Heart left ventricle (tissue), 16 donors: ENCODE results near the gene DGKG. TPM values are rescaled to one million over a fixed set of nuclear protein-coding genes. Genes with fewer than 3 reads are reported as not detected.

Experiments used
- ATAC-seq, 4 donors: fragments of 200-7000 bp; cut with Tn5 transposase; one replicate each; pipeline ENCODE4 v1.9.1; 2020 to 2022; ENCODE audit warnings: moderate library complexity in 4 of 4, mild to moderate bottlenecking in 3 of 4, moderate number of reproducible peaks in 1 of 4
- DNase-seq, 5 donors: peaks; one replicate each; pipeline ENCODE4 v3.0.0-alpha.2; 2020
- H3K27ac ChIP-seq, 12 donors: fragments of 200-600 bp; sonication (generic) in 4 of 12; one replicate each; pipeline versions ENCODE4 v1.5.0 to v1.8.0; 2016 to 2022; ENCODE audit warnings: mild to moderate bottlenecking in 2 of 12
- H3K27me3 ChIP-seq, 9 donors: fragments of 200-600 bp; sonication (generic) in 2 of 9; one replicate each; pipeline versions ENCODE4 v1.5.1 to v1.8.0; 2016 to 2022; ENCODE audit warnings: mild to moderate bottlenecking in 3 of 9
- H3K36me3 ChIP-seq, 9 donors: fragments of 200-600 bp; sonication (generic) in 2 of 9; one replicate each; pipeline versions ENCODE4 v1.5.0 to v1.8.0; 2018 to 2022; ENCODE audit warnings: mild to moderate bottlenecking in 2 of 9
- H3K4me1 ChIP-seq, 12 donors: fragments of 200-600 bp; sonication (generic) in 4 of 12; one replicate each; pipeline versions ENCODE4 v1.5.0 to v1.8.0; 2016 to 2022; ENCODE audit warnings: mild to moderate bottlenecking in 3 of 12
- H3K4me3 ChIP-seq, 12 donors: fragments of 200-600 bp; sonication (generic) in 4 of 12; one replicate each; pipeline versions ENCODE4 v1.5.0 to v1.8.0; 2017 to 2022; ENCODE audit warnings: mild to moderate bottlenecking in 9 of 12, moderate library complexity in 4 of 12
- H3K9me3 ChIP-seq, 12 donors: fragments of 200-600 bp; sonication (generic) in 4 of 12; one replicate each; pipeline versions ENCODE4 v1.5.0 to v1.8.0; 2016 to 2022; ENCODE audit warnings: mild to moderate bottlenecking in 1 of 12
- POLR2A ChIP-seq, 2 donors: fragments of 450-650 bp; IDR thresholded peaks; one replicate each; pipeline ENCODE4 v1.6.1; 2017; ENCODE audit warnings: antibody characterized with exemption in 2 of 2, mild to moderate bottlenecking in 2 of 2, moderate library complexity in 2 of 2
- WGBS, 4 donors: extraction: QIAGEN DNeasy Blood & Tissue Kit in 2 of 4; methylation state at CpG; one replicate each; pipeline versions ENCODE4 v1.1.5 to v1.1.7; 2013 to 2018; 5-methylcytosine and 5-hydroxymethylcytosine counted together
- intact Hi-C, 10 donors: fragments of 100-400 bp; cut with DNase I; formaldehyde crosslinking; loops; one replicate each; pipeline versions ENCODE4 v1.11.1 to v1.14.2; 2022
- polyA plus RNA-seq, 2 donors: library from polyadenylated mRNA; stranded (reverse); fragments of 200-250 nt; gene quantifications; one replicate each; pipeline ENCODE4 v1.2.3, GENCODE V29; 2013
- total RNA-seq, 9 donors: library from RNA; depleted of rRNA in 2 of 9; stranded (reverse); fragments of >200 nt in 2 of 9; fragmentation: NEBNext Ultra II Directional in 3 of 9; extraction: Animal tissue kit (Norgen Biotek cat#: 25700) in 3 of 9; gene quantifications; one replicate each; pipeline versions ENCODE4 v1.1.0 to v1.2.4, GENCODE V29; 2016 to 2023
- TF ChIP-seq, protein P1 (sequence below), 12 donors: fragments of 200-600 bp; sonication (generic) in 4 of 12; IDR thresholded peaks; one replicate each; pipeline versions ENCODE4 v1.5.0 to v1.8.0; 2018 to 2022; ENCODE audit warnings: antibody characterized with exemption in 12 of 12, mild to moderate bottlenecking in 5 of 12
- donor health status: ischemic (EF 13 %, LVEDD 7.1; RV severe dilation, severe dysfunction).
- donor health status: healthy with polysubstance abuse.
- donor health status: DM: no; HTN: yes; CAD: no.
- donor health status: DM: no; HTN: no; CAD: no.
- donor health status: ischemic (EF 25% LVEDD 6.9; RV normal size, moderate dysfunction).
- donor health status: ischemic (EF 25% LVEDD 5.7; RV mildly dilated, moderate dysfunction).
- donor health status: healthy.
- donor health status: DM: yes; HTN: yes; CAD: no.
- donor health status: ischemic (EF 35%, LVEDD 5.7; RV mildly dilated, moderate dysfunction).
- donor health status: nonischemic (EF 11% LVEDD 7.7; RV severe dilation, severe dysfunction).
- donor health status: DM: yes; HTN: yes; CAD: no.
- donor health status: PGD.
- donor health status: ischemic (EF 29% LVEDD 5.4; RV normal size, mild dysfunction).
- donor health status: nonischemic (EF 23%, LVEDD 6.1; RV moderate dilation, normal function).

The DGKG gene
- total and polyA plus RNA-seq, 11 donors: 9.0 to 59.3 (median 32.0) TPM

DNA sequence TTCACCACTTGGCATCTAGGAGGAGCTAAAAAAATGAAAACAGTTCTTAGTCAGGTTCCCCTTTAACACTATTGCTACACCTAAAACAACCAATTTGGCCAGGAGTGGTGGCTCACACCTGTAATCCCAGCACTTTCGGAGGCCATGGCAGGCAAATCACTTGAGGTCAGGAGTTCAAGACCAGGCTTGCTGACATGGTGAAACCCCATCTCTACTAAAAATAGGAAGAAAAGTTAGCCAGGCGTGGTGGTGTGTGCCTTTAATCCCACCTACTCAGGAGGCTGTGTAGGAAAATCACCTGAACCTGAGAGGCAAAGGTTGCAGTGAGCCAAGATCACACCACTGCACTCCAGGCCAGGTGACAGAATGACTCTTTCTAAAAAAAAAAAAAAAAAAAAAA is 124.1 kb downstream of the DGKG start:
- no peaks in the 10 kb centered on the region for H3K9me3 ChIP-seq
- no peak for ATAC-seq
- H3K4me3 ChIP-seq: no peak overlapping the region
- peaks cover 0 to 59% (median 25%) of the 10 kb centered on the region in 12 donors for H3K4me1 ChIP-seq
- TF ChIP-seq, protein P1, sequence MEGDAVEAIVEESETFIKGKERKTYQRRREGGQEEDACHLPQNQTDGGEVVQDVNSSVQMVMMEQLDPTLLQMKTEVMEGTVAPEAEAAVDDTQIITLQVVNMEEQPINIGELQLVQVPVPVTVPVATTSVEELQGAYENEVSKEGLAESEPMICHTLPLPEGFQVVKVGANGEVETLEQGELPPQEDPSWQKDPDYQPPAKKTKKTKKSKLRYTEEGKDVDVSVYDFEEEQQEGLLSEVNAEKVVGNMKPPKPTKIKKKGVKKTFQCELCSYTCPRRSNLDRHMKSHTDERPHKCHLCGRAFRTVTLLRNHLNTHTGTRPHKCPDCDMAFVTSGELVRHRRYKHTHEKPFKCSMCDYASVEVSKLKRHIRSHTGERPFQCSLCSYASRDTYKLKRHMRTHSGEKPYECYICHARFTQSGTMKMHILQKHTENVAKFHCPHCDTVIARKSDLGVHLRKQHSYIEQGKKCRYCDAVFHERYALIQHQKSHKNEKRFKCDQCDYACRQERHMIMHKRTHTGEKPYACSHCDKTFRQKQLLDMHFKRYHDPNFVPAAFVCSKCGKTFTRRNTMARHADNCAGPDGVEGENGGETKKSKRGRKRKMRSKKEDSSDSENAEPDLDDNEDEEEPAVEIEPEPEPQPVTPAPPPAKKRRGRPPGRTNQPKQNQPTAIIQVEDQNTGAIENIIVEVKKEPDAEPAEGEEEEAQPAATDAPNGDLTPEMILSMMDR (IDR thresholded peaks at IDR 0.05): no peak
- TF ChIP-seq POLR2A (IDR thresholded peaks at IDR 0.05): no peak
- WGBS, 4 donors: 82 to 94% (median 91%) methylated on average over 2 of the region's 2 CpGs
- H3K27ac ChIP-seq: peak overlapping the region in 3 of 12 donors; percentile 69 to 77 (median 75)
- H3K36me3 ChIP-seq: peaks cover 0 to 5% (median 0%) of the 10 kb centered on the region in 9 donors
- no peaks in the 10 kb centered on the region for H3K27me3 ChIP-seq
- intact Hi-C loops: loop anchor here in 2 of 10 donors (2.0 to 10.0 kb wide), 2 partner anchors 19 to 133 kb away; partner anchors contain the start of gene ETV5 (in 1 of the 2)
- no peak for DNase-seq

DNA sequence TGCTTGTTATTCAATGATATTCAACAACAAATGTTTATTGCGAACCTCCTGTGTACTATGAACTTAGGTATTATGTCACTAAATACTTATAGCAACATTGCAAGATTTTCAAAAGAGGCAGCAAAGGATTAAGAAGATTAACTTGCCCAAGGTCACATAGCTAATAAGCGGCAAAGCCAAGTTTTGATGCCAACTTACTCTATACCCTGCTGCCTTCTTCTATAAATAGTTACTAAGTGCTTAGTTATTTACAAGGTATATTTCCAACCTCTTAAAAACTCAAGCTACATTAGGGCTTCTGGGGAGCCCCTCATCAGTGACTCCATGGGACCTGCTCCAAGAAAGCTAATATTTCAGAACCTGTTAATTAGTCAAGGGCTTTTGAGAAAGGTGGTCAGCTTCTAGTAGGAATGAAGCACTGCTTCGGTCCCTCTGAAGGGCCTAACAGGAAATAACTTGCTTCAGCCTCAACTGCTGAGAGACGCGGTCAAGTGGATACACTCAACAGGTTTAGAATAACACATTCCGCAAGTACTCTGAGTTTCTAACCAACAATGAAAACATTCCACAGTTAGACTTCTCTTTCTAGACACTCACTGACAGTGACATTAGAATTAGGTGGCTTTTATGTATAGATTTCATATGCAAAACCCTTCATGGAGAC is 125.5 kb downstream of the DGKG start:
- Histone ChIP-seq H3K27ac (peak overlapping the region; percentile 4 to 86 (median 56)), H3K36me3 (peaks cover 0 to 5% (median 0%) of the 10 kb centered on the region in 9 donors), H3K9me3 (no peaks in the 10 kb centered on the region), H3K4me1 (peaks cover 0 to 45% (median 13%) of the 10 kb centered on the region in 12 donors), H3K4me3 (no peak overlapping the region), H3K27me3 (no peaks in the 10 kb centered on the region)
- TF ChIP-seq, protein P1 (IDR thresholded peaks at IDR 0.05): no peak
- TF ChIP-seq POLR2A (IDR thresholded peaks at IDR 0.05): no peak
- 46 to 68% (median 60%) methylated on average over 6 of the region's 6 CpGs for WGBS, 4 donors
- intact Hi-C loops: loop anchor here in 2 of 10 donors (2.0 to 10.0 kb wide), 2 partner anchors 18 to 132 kb away; partner anchors contain the start of gene ETV5 (in 1 of the 2)
- DNase-seq: no peak
- peak; percentile 58 to 85 (median 70) for ATAC-seq

DNA sequence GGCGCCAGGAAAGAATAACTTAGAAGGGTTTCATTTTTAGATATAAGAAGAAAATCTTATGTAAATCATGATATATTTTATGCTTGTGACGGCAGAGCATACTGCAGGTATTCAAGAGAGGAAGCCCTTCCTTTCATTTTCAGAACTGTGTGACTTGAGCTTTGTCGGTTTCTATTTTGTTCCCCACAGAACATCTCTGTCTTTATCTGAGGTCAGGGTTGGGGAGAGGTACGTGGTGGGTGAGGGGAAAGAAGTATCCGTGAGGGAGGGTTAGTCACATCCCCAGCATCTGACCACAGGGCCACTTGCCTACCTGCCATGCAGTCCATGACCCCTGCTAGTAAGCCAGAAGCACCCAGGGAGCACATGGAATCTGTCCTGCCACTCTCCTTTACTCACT is 126.5 kb downstream of the DGKG start:
- DNase-seq (no peak), ATAC-seq (no peak)
- Histone ChIP-seq H3K4me1 (peaks cover 0 to 40% (median 13%) of the 10 kb centered on the region in 12 donors), H3K36me3 (peaks cover 0 to 2% (median 0%) of the 10 kb centered on the region in 9 donors), H3K27ac (peak overlapping the region in 7 of 12 donors; percentile 49 to 86 (median 75)), H3K27me3 (no peaks in the 10 kb centered on the region), H3K9me3 (no peaks in the 10 kb centered on the region), H3K4me3 (no peak overlapping the region)
- intact Hi-C loops: loop anchor here in 1 of 10 donors (10.0 kb wide), 1 partner anchor 131 kb away; the partner anchor contains the start of gene ETV5
- 63 to 74% (median 66%) methylated on average over 5 of the region's 5 CpGs for WGBS, 4 donors
- no peak for TF ChIP-seq POLR2A (IDR thresholded peaks at IDR 0.05)
- TF ChIP-seq, protein P1 (IDR thresholded peaks at IDR 0.05): no peak

DNA sequence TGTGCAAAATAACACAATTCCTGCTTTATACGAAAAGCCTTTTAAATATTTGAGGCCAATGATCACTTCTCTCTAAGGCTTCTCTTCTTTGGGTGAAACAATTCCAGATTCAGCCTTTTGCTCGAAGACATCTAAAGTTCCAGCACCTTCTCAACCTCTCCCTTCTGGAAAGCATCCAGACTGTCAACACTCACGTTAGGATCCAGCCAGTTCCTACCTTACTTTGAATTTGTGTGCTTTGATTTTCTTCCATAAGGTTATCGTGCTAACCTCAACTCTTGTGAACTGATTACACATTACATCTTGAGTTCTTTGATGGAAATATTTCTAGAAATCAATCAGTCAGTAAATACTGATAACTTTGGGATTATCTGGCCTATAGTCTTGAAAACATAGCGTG is 127.9 kb downstream of the DGKG start:
- H3K9me3 ChIP-seq: no peaks in the 10 kb centered on the region
- ATAC-seq (no peak), DNase-seq (no peak)
- H3K36me3 ChIP-seq: peaks cover 0 to 3% (median 0%) of the 10 kb centered on the region in 9 donors
- TF ChIP-seq POLR2A (IDR thresholded peaks at IDR 0.05): no peak
- TF ChIP-seq, protein P1 (IDR thresholded peaks at IDR 0.05): no peak
- H3K4me3 ChIP-seq: no peak overlapping the region
- H3K27ac ChIP-seq: no peak overlapping the region
- no peaks in the 10 kb centered on the region for H3K27me3 ChIP-seq
- intact Hi-C loops: loop anchor here in 1 of 10 donors (10.0 kb wide), 1 partner anchor 129 kb away; the partner anchor contains the start of gene ETV5
- H3K4me1 ChIP-seq: peaks cover 0 to 34% (median 7%) of the 10 kb centered on the region in 12 donors
- 59 to 73% (median 64%) methylated on average over 5 of the region's 5 CpGs for WGBS, 4 donors
